Uterus (tissue), 4 donors: Measurements from ENCODE around the gene GPC2. TPM values are rescaled to one million over a fixed set of nuclear protein-coding genes. Genes with fewer than 3 reads are reported as not detected.

ENCODE experiments used
- DNase-seq, 2 donors: peaks; one replicate each; pipeline ENCODE4 v3.0.0-alpha.2; 2019 to 2020
- H3K27ac ChIP-seq, 2 donors: fragments of 200-600 bp; sonication (generic); 1 replicate in 1 of 2; 2 replicates in 1 of 2; pipeline ENCODE4 v1.5.1; 2016 to 2018
- H3K27me3 ChIP-seq, 2 donors: fragments of 200-600 bp; sonication (generic); one replicate each; pipeline ENCODE4 v1.5.1; 2018 to 2019; ENCODE audit warnings: control low read depth in 1 of 2
- H3K36me3 ChIP-seq, 2 donors: fragments of 200-600 bp; sonication (generic); one replicate each; pipeline ENCODE4 v1.5.1; 2019; ENCODE audit warnings: control low read depth in 1 of 2
- H3K4me1 ChIP-seq, 2 donors: fragments of 200-600 bp; sonication (generic); one replicate each; pipeline ENCODE4 v1.5.1; 2018 to 2019; ENCODE audit warnings: control low read depth in 1 of 2
- H3K4me3 ChIP-seq, 2 donors: fragments of 200-600 bp; sonication (generic); 1 replicate in 1 of 2; 2 replicates in 1 of 2; pipeline ENCODE4 v1.5.1; 2018 to 2019; ENCODE audit warnings: mild to moderate bottlenecking in 1 of 2
- H3K9me3 ChIP-seq, 2 donors: fragments of 200-600 bp; sonication (generic); one replicate each; pipeline ENCODE4 v1.5.1; 2019; ENCODE audit warnings: control low read depth in 1 of 2
- CTCF ChIP-seq, 4 experiments: fragments of 200-600 bp in 2 of 4; fragments of 450-650 bp in 2 of 4; sonication (generic) in 2 of 4; IDR thresholded peaks; one replicate each; pipeline ENCODE4 v1.5.1; 2016 to 2019; ENCODE audit warnings: antibody characterized with exemption in 4 of 4, mild to moderate bottlenecking in 2 of 4, moderate library complexity in 1 of 4
- POLR2A ChIP-seq, 2 donors: fragments of 450-650 bp; IDR thresholded peaks; one replicate each; pipeline ENCODE4 v1.6.1; 2016; ENCODE audit warnings: antibody characterized with exemption in 2 of 2, mild to moderate bottlenecking in 1 of 2, moderate library complexity in 1 of 2
- intact Hi-C: fragments of 100-400 bp; cut with DNase I; formaldehyde crosslinking; loops from one replicate; pipeline ENCODE4 v1.15.1; 2023; ENCODE audit warnings: low total_unique reads
- total RNA-seq, 4 donors: library from RNA; depleted of rRNA in 3 of 4; stranded (reverse); fragments of >200 nt in 3 of 4; gene quantifications; one replicate each; pipeline versions ENCODE4 v1.1.0 to v1.2.4, GENCODE V29; 2014 to 2023
- donor health status: DM: yes; HTN: yes; CAD: no.

The GPC2 gene
- total RNA-seq, 4 donors from 2014 or later: under 0.01 to 9.3 (median 4.5) TPM; not detected in 1

GRCh38 chr7:100156331-100157068, 20.7 kb downstream of the GPC2 start:
- DNase-seq: no peak
- no peak for TF ChIP-seq POLR2A (IDR thresholded peaks at IDR 0.05)
- TF ChIP-seq CTCF (IDR thresholded peaks at IDR 0.05): no peak
- intact Hi-C loops: no loop called here

GRCh38 chr7:100155553-100156317, 21.4 kb downstream of the GPC2 start:
- H3K27ac ChIP-seq: no peak overlapping the region
- no peak for DNase-seq
- H3K27me3 ChIP-seq: no peaks in the 10 kb centered on the region
- H3K4me1 ChIP-seq: peaks cover 0 to 8% of the 10 kb centered on the region in 2 donors
- TF ChIP-seq POLR2A (IDR thresholded peaks at IDR 0.05): no peak
- TF ChIP-seq CTCF (IDR thresholded peaks at IDR 0.05): no peak
- H3K9me3 ChIP-seq: no peaks in the 10 kb centered on the region
- H3K36me3 ChIP-seq: no peaks in the 10 kb centered on the region
- intact Hi-C loops: no loop called here
- H3K4me3 ChIP-seq: no peak overlapping the region

More at GRCh38 chr7:100156331-100157068, 20.7 kb downstream of the GPC2 start:
- Histone ChIP-seq H3K36me3 (no peaks in the 10 kb centered on the region), H3K4me3 (no peak overlapping the region), H3K27me3 (no peaks in the 10 kb centered on the region), H3K4me1 (peaks cover 0 to 8% of the 10 kb centered on the region in 2 donors), H3K9me3 (no peaks in the 10 kb centered on the region), H3K27ac (no peak overlapping the region)

GRCh38 chr7:100154651-100155491, 22.3 kb downstream of the GPC2 start:
- TF ChIP-seq POLR2A (IDR thresholded peaks at IDR 0.05) (no peak), CTCF (IDR thresholded peaks at IDR 0.05) (no peak)
- peaks cover 0 to 11% of the 10 kb centered on the region in 2 donors for H3K4me1 ChIP-seq
- no peak overlapping the region for H3K4me3 ChIP-seq
- no peaks in the 10 kb centered on the region for H3K36me3 ChIP-seq
- no peaks in the 10 kb centered on the region for H3K9me3 ChIP-seq
- no peak for DNase-seq
- intact Hi-C loops: no loop called here
- no peaks in the 10 kb centered on the region for H3K27me3 ChIP-seq
- peak overlapping the region in 1 of 2 donors; percentile 10 for H3K27ac ChIP-seq

- no peak overlapping the region for H3K27ac ChIP-seq
Measured at GRCh38 chr7:100153708-100154535, 23.3 kb downstream of the GPC2 start.

More at GRCh38 chr7:100153708-100154535, 23.3 kb downstream of the GPC2 start:
- Histone ChIP-seq H3K9me3 (no peaks in the 10 kb centered on the region), H3K36me3 (no peaks in the 10 kb centered on the region), H3K4me1 (peaks cover 0 to 16% of the 10 kb centered on the region in 2 donors), H3K4me3 (no peak overlapping the region), H3K27me3 (no peaks in the 10 kb centered on the region)
- TF ChIP-seq POLR2A (IDR thresholded peaks at IDR 0.05): no peak
- no peak for TF ChIP-seq CTCF (IDR thresholded peaks at IDR 0.05)
- intact Hi-C loops: no loop called here
- DNase-seq: no peak
